ENCODE data around the gene TACR1.

TACR1 gene

GRCh38 chr2:75098856-75099255 lies 100.5 kb downstream of the TACR1 start:
- Histone ChIP-seq H3K4me1 (ENCODE audit: control insufficient read depth in 2 of 2, insufficient read depth in 2 of 2, low read length in 2 of 2) (no peaks in the 10 kb centered on the region), H3K27me3 (ENCODE audit: control insufficient read depth in 2 of 2, insufficient read depth in 2 of 2, low read length in 2 of 2) (no peaks in the 10 kb centered on the region), H3K27ac (ENCODE audit: low read depth in 2 of 2, low read length in 2 of 2) (no peak overlapping the region), H3K9me3 (ENCODE audit: control insufficient read depth in 2 of 2, low read length in 2 of 2) (no peaks in the 10 kb centered on the region), H3K9ac (ENCODE audit: low read depth in 1 of 2, low read length in 2 of 2) (no peak overlapping the region), H3K36me3 (ENCODE audit: control insufficient read depth in 2 of 2, insufficient read depth in 2 of 2, low read length in 2 of 2) (no peaks in the 10 kb centered on the region), H3K4me3 (ENCODE audit: low read length in 2 of 2) (no peak overlapping the region)

- Histone ChIP-seq H3K27ac (ENCODE audit: low read depth in 2 of 2, low read length in 2 of 2) (no peak overlapping the region), H3K4me1 (ENCODE audit: control insufficient read depth in 2 of 2, insufficient read depth in 2 of 2, low read length in 2 of 2) (no peaks in the 10 kb centered on the region), H3K9me3 (ENCODE audit: control insufficient read depth in 2 of 2, low read length in 2 of 2) (no peaks in the 10 kb centered on the region), H3K4me3 (ENCODE audit: low read length in 2 of 2) (no peak overlapping the region), H3K36me3 (ENCODE audit: control insufficient read depth in 2 of 2, insufficient read depth in 2 of 2, low read length in 2 of 2) (no peaks in the 10 kb centered on the region), H3K9ac (ENCODE audit: low read depth in 1 of 2, low read length in 2 of 2) (no peak overlapping the region), H3K27me3 (ENCODE audit: control insufficient read depth in 2 of 2, insufficient read depth in 2 of 2, low read length in 2 of 2) (no peaks in the 10 kb centered on the region)
Observed at GRCh38 chr2:75097831-75098230, 101.5 kb downstream of the TACR1 start.

GRCh38 chr2:75094405-75094804 lies 104.9 kb downstream of the TACR1 start:
- no peak overlapping the region for H3K27ac ChIP-seq (ENCODE audit: low read depth in 2 of 2, low read length in 2 of 2)

GRCh38 chr2:75090770-75091515 lies 108.4 kb downstream of the TACR1 start:
- H3K4me1 ChIP-seq (ENCODE audit: control insufficient read depth in 2 of 2, insufficient read depth in 2 of 2, low read length in 2 of 2), result no peaks in the 10 kb centered on the region
- H3K4me3 ChIP-seq (ENCODE audit: low read length in 2 of 2), result no peak overlapping the region
- no peaks in the 10 kb centered on the region for H3K36me3 ChIP-seq (ENCODE audit: control insufficient read depth in 2 of 2, insufficient read depth in 2 of 2, low read length in 2 of 2)
- no peak overlapping the region for H3K9ac ChIP-seq (ENCODE audit: low read depth in 1 of 2, low read length in 2 of 2)
- H3K9me3 ChIP-seq (ENCODE audit: control insufficient read depth in 2 of 2, low read length in 2 of 2), result no peaks in the 10 kb centered on the region
- no peak overlapping the region for H3K27ac ChIP-seq (ENCODE audit: low read depth in 2 of 2, low read length in 2 of 2)
- no peaks in the 10 kb centered on the region for H3K27me3 ChIP-seq (ENCODE audit: control insufficient read depth in 2 of 2, insufficient read depth in 2 of 2, low read length in 2 of 2)

More at GRCh38 chr2:75094405-75094804, 104.9 kb downstream of the TACR1 start:
- Histone ChIP-seq H3K4me1 (ENCODE audit: control insufficient read depth in 2 of 2, insufficient read depth in 2 of 2, low read length in 2 of 2) (no peaks in the 10 kb centered on the region), H3K27me3 (ENCODE audit: control insufficient read depth in 2 of 2, insufficient read depth in 2 of 2, low read length in 2 of 2) (no peaks in the 10 kb centered on the region), H3K9ac (ENCODE audit: low read depth in 1 of 2, low read length in 2 of 2) (no peak overlapping the region), H3K36me3 (ENCODE audit: control insufficient read depth in 2 of 2, insufficient read depth in 2 of 2, low read length in 2 of 2) (no peaks in the 10 kb centered on the region), H3K9me3 (ENCODE audit: control insufficient read depth in 2 of 2, low read length in 2 of 2) (no peaks in the 10 kb centered on the region), H3K4me3 (ENCODE audit: low read length in 2 of 2) (no peak overlapping the region)

GRCh38 chr2:75089471-75089870 lies 109.8 kb downstream of the TACR1 start:
- H3K27me3 ChIP-seq (ENCODE audit: control insufficient read depth in 2 of 2, insufficient read depth in 2 of 2, low read length in 2 of 2), result no peaks in the 10 kb centered on the region
- H3K4me3 ChIP-seq (ENCODE audit: low read length in 2 of 2), result no peak overlapping the region
- H3K9me3 ChIP-seq (ENCODE audit: control insufficient read depth in 2 of 2, low read length in 2 of 2), result no peaks in the 10 kb centered on the region
- H3K36me3 ChIP-seq (ENCODE audit: control insufficient read depth in 2 of 2, insufficient read depth in 2 of 2, low read length in 2 of 2), result no peaks in the 10 kb centered on the region
- H3K27ac ChIP-seq (ENCODE audit: low read depth in 2 of 2, low read length in 2 of 2), result no peak overlapping the region
- H3K4me1 ChIP-seq (ENCODE audit: control insufficient read depth in 2 of 2, insufficient read depth in 2 of 2, low read length in 2 of 2), result no peaks in the 10 kb centered on the region
- H3K9ac ChIP-seq (ENCODE audit: low read depth in 1 of 2, low read length in 2 of 2), result no peak overlapping the region

- Histone ChIP-seq H3K36me3 (ENCODE audit: control insufficient read depth in 2 of 2, insufficient read depth in 2 of 2, low read length in 2 of 2) (no peaks in the 10 kb centered on the region), H3K27me3 (ENCODE audit: control insufficient read depth in 2 of 2, insufficient read depth in 2 of 2, low read length in 2 of 2) (no peaks in the 10 kb centered on the region), H3K4me3 (ENCODE audit: low read length in 2 of 2) (no peak overlapping the region), H3K27ac (ENCODE audit: low read depth in 2 of 2, low read length in 2 of 2) (no peak overlapping the region), H3K9ac (ENCODE audit: low read depth in 1 of 2, low read length in 2 of 2) (no peak overlapping the region), H3K9me3 (ENCODE audit: control insufficient read depth in 2 of 2, low read length in 2 of 2) (no peaks in the 10 kb centered on the region), H3K4me1 (ENCODE audit: control insufficient read depth in 2 of 2, insufficient read depth in 2 of 2, low read length in 2 of 2) (no peaks in the 10 kb centered on the region)
Observed at GRCh38 chr2:75088791-75089190, 110.5 kb downstream of the TACR1 start.

GRCh38 chr2:75087736-75088135 lies 111.6 kb downstream of the TACR1 start:
- no peaks in the 10 kb centered on the region for H3K4me1 ChIP-seq (ENCODE audit: control insufficient read depth in 2 of 2, insufficient read depth in 2 of 2, low read length in 2 of 2)

GRCh38 chr2:75079575-75079974 lies 119.7 kb downstream of the TACR1 start:
- Histone ChIP-seq H3K9me3 (ENCODE audit: control insufficient read depth in 2 of 2, low read length in 2 of 2) (no peaks in the 10 kb centered on the region), H3K9ac (ENCODE audit: low read depth in 1 of 2, low read length in 2 of 2) (no peak overlapping the region), H3K4me3 (ENCODE audit: low read length in 2 of 2) (no peak overlapping the region), H3K27me3 (ENCODE audit: control insufficient read depth in 2 of 2, insufficient read depth in 2 of 2, low read length in 2 of 2) (no peaks in the 10 kb centered on the region), H3K36me3 (ENCODE audit: control insufficient read depth in 2 of 2, insufficient read depth in 2 of 2, low read length in 2 of 2) (no peaks in the 10 kb centered on the region), H3K4me1 (ENCODE audit: control insufficient read depth in 2 of 2, insufficient read depth in 2 of 2, low read length in 2 of 2) (no peaks in the 10 kb centered on the region), H3K27ac (ENCODE audit: low read depth in 2 of 2, low read length in 2 of 2) (no peak overlapping the region)

More at GRCh38 chr2:75087736-75088135, 111.6 kb downstream of the TACR1 start:
- no peak overlapping the region for H3K4me3 ChIP-seq (ENCODE audit: low read length in 2 of 2)
- H3K27ac ChIP-seq (ENCODE audit: low read depth in 2 of 2, low read length in 2 of 2), result no peak overlapping the region
- H3K36me3 ChIP-seq (ENCODE audit: control insufficient read depth in 2 of 2, insufficient read depth in 2 of 2, low read length in 2 of 2), result no peaks in the 10 kb centered on the region
- no peaks in the 10 kb centered on the region for H3K9me3 ChIP-seq (ENCODE audit: control insufficient read depth in 2 of 2, low read length in 2 of 2)
- H3K27me3 ChIP-seq (ENCODE audit: control insufficient read depth in 2 of 2, insufficient read depth in 2 of 2, low read length in 2 of 2), result no peaks in the 10 kb centered on the region
- no peak overlapping the region for H3K9ac ChIP-seq (ENCODE audit: low read depth in 1 of 2, low read length in 2 of 2)

GRCh38 chr2:75077909-75078308 lies 121.4 kb downstream of the TACR1 start:
- H3K9ac ChIP-seq (ENCODE audit: low read depth in 1 of 2, low read length in 2 of 2), result no peak overlapping the region
- no peaks in the 10 kb centered on the region for H3K36me3 ChIP-seq (ENCODE audit: control insufficient read depth in 2 of 2, insufficient read depth in 2 of 2, low read length in 2 of 2)
- no peaks in the 10 kb centered on the region for H3K27me3 ChIP-seq (ENCODE audit: control insufficient read depth in 2 of 2, insufficient read depth in 2 of 2, low read length in 2 of 2)
- H3K4me1 ChIP-seq (ENCODE audit: control insufficient read depth in 2 of 2, insufficient read depth in 2 of 2, low read length in 2 of 2), result no peaks in the 10 kb centered on the region
- H3K27ac ChIP-seq (ENCODE audit: low read depth in 2 of 2, low read length in 2 of 2), result no peak overlapping the region
- no peaks in the 10 kb centered on the region for H3K9me3 ChIP-seq (ENCODE audit: control insufficient read depth in 2 of 2, low read length in 2 of 2)
- no peak overlapping the region for H3K4me3 ChIP-seq (ENCODE audit: low read length in 2 of 2)

GRCh38 chr2:75076088-75076487 lies 123.2 kb downstream of the TACR1 start:
- Histone ChIP-seq H3K36me3 (ENCODE audit: control insufficient read depth in 2 of 2, insufficient read depth in 2 of 2, low read length in 2 of 2) (no peaks in the 10 kb centered on the region), H3K9me3 (ENCODE audit: control insufficient read depth in 2 of 2, low read length in 2 of 2) (no peaks in the 10 kb centered on the region), H3K4me3 (ENCODE audit: low read length in 2 of 2) (no peak overlapping the region), H3K4me1 (ENCODE audit: control insufficient read depth in 2 of 2, insufficient read depth in 2 of 2, low read length in 2 of 2) (no peaks in the 10 kb centered on the region), H3K27me3 (ENCODE audit: control insufficient read depth in 2 of 2, insufficient read depth in 2 of 2, low read length in 2 of 2) (no peaks in the 10 kb centered on the region), H3K27ac (ENCODE audit: low read depth in 2 of 2, low read length in 2 of 2) (no peak overlapping the region), H3K9ac (ENCODE audit: low read depth in 1 of 2, low read length in 2 of 2) (no peak overlapping the region)
